OCI-LY3 (cell line): ENCODE results near the gene HEG1.

Source experiments
- H2AFZ ChIP-seq: fragments of 200-600, 300-600 bp; shearing (Covaris generic); 2 replicates; pipeline ENCODE4 v1.6.0; 2014; ENCODE audit warnings: antibody characterized with exemption, low read depth, low read length
- H3K27ac ChIP-seq: fragments of 200-600, 300-600 bp; sonication (generic); 2 replicates; pipeline ENCODE4 v1.5.1; 2014; ENCODE audit warnings: mild to moderate bottlenecking, low read length, moderate library complexity, mixed read lengths
- H3K27me3 ChIP-seq: fragments of 200-600, 300-600 bp; sonication (generic); 2 replicates; pipeline ENCODE4 v1.6.1; 2014; ENCODE audit warnings: low read depth, low read length, mixed read lengths
- H3K36me3 ChIP-seq: fragments of 200-600, 300-600 bp; sonication (generic); replicated peaks from 2 replicates; pipeline ENCODE3; 2014; ENCODE audit warnings: low read depth, low read length, mixed read lengths
- H3K4me1 ChIP-seq: fragments of 300-600, 200-600 bp; sonication (generic); 2 replicates; pipeline ENCODE4 v1.6.1; 2014; ENCODE audit warnings: low read length, mixed read lengths
- H3K4me2 ChIP-seq: fragments of 200-600, 300-600 bp; sonication (generic); 2 replicates; pipeline ENCODE4 v1.6.1; 2014; ENCODE audit warnings: low read length, mixed read lengths
- H3K4me3 ChIP-seq: fragments of 300-600, 200-600 bp; sonication (generic); 2 replicates; pipeline ENCODE4 v1.5.1; 2014; ENCODE audit warnings: antibody characterized with exemption, mild to moderate bottlenecking, low read length, moderate library complexity
- H3K79me2 ChIP-seq: fragments of 300-600, 200-600 bp; shearing (Covaris generic); 2 replicates; pipeline ENCODE4 v1.6.1; 2014; ENCODE audit warnings: mild to moderate bottlenecking, low read length, mixed read lengths
- H3K9ac ChIP-seq: fragments of 300-600, 200-600 bp; shearing (Covaris generic); 2 replicates; pipeline ENCODE4 v1.6.0; 2014; ENCODE audit warnings: mild to moderate bottlenecking, low read length, moderate library complexity
- H3K9me3 ChIP-seq: fragments of 200-600, 300-600 bp; shearing (Covaris generic); 2 replicates; pipeline ENCODE4 v1.6.1; 2014; ENCODE audit warnings: low read length, mixed read lengths; ENCODE audit not compliant: insufficient read depth
- H4K20me1 ChIP-seq: fragments of 200-600, 300-600 bp; sonication (generic); 2 replicates; pipeline ENCODE4 v1.6.1; 2016; ENCODE audit warnings: low read length, mixed read lengths; ENCODE audit not compliant: insufficient read depth
- EZH2phosphoT487 ChIP-seq: fragments of 200-600 bp; shearing (Covaris generic); IDR thresholded peaks from 2 replicates; pipeline ENCODE4 v1.6.1; 2018; ENCODE audit warnings: antibody characterized with exemption, mixed run types, low read depth
- TF ChIP-seq, protein P1 (sequence below): fragments of 200-600, 300-600 bp; sonication (generic); IDR thresholded peaks from 2 replicates; pipeline ENCODE4 v1.5.1; 2014; ENCODE audit warnings: antibody characterized with exemption, low read length, low read depth

HEG1 gene

GRCh38 chr3:125052624-125053303, 3.0 kb downstream of the HEG1 start:
- Histone ChIP-seq H3K4me2 (peak overlapping the region; percentile 70), H3K79me2 (no peaks in the 10 kb centered on the region), H3K4me1 (peaks cover 21% of the 10 kb centered on the region), H3K27me3 (peaks cover 75% of the 10 kb centered on the region), H3K4me3 (peak overlapping the region; percentile 54), H3K27ac (no peak overlapping the region), H2AFZ (no peak overlapping the region), H3K9me3 (no peaks in the 10 kb centered on the region), H3K9ac (no peak overlapping the region), H4K20me1 (no peaks in the 10 kb centered on the region), H3K36me3 (no peaks in the 10 kb centered on the region)
- TF ChIP-seq, protein P1, sequence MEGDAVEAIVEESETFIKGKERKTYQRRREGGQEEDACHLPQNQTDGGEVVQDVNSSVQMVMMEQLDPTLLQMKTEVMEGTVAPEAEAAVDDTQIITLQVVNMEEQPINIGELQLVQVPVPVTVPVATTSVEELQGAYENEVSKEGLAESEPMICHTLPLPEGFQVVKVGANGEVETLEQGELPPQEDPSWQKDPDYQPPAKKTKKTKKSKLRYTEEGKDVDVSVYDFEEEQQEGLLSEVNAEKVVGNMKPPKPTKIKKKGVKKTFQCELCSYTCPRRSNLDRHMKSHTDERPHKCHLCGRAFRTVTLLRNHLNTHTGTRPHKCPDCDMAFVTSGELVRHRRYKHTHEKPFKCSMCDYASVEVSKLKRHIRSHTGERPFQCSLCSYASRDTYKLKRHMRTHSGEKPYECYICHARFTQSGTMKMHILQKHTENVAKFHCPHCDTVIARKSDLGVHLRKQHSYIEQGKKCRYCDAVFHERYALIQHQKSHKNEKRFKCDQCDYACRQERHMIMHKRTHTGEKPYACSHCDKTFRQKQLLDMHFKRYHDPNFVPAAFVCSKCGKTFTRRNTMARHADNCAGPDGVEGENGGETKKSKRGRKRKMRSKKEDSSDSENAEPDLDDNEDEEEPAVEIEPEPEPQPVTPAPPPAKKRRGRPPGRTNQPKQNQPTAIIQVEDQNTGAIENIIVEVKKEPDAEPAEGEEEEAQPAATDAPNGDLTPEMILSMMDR: no peak
- TF ChIP-seq EZH2phosphoT487: no peak

GRCh38 chr3:125051715-125052581, 3.8 kb downstream of the HEG1 start:
- H3K4me1 ChIP-seq: peaks cover 21% of the 10 kb centered on the region
- no peak overlapping the region for H3K27ac ChIP-seq
- H2AFZ ChIP-seq: no peak overlapping the region
- no peaks in the 10 kb centered on the region for H4K20me1 ChIP-seq
- H3K36me3 ChIP-seq: no peaks in the 10 kb centered on the region
- H3K4me2 ChIP-seq: peak overlapping the region; percentile 70
- no peaks in the 10 kb centered on the region for H3K79me2 ChIP-seq
- no peaks in the 10 kb centered on the region for H3K9me3 ChIP-seq
- no peak overlapping the region for H3K9ac ChIP-seq
- H3K4me3 ChIP-seq: peak overlapping the region; percentile 54
- H3K27me3 ChIP-seq: peaks cover 79% of the 10 kb centered on the region
- no peak for TF ChIP-seq EZH2phosphoT487
- TF ChIP-seq, protein P1: no peak

DNA sequence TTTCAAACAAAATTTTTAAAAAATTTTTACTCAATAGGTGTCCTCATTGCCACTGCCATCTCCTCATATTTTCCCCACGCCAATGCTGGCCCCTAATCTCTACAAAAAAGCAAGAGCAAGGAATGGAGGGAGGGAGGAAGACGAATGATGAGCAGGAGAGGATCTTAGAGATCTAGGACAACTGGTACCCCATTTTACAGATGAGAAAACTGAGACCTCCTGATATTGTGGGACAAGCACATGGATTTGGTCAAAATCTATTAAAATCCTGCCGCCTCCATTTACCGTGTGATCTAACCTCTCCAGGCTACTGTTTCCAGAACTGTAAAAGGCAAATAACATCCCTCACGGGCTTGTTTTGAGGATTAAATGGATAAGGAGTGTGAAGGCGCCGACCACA, 4.6 kb downstream of the HEG1 start:
- Histone ChIP-seq H3K27me3 (peaks cover 78% of the 10 kb centered on the region), H3K9me3 (no peaks in the 10 kb centered on the region), H3K9ac (no peak overlapping the region), H3K36me3 (no peaks in the 10 kb centered on the region), H3K4me2 (no peak overlapping the region), H2AFZ (no peak overlapping the region), H3K79me2 (no peaks in the 10 kb centered on the region), H3K4me1 (peaks cover 18% of the 10 kb centered on the region), H4K20me1 (no peaks in the 10 kb centered on the region), H3K27ac (no peak overlapping the region), H3K4me3 (no peak overlapping the region)
- TF ChIP-seq, protein P1: no peak
- no peak for TF ChIP-seq EZH2phosphoT487

- Histone ChIP-seq H3K4me2 (no peak overlapping the region), H4K20me1 (no peaks in the 10 kb centered on the region), H3K27me3 (peaks cover 78% of the 10 kb centered on the region), H2AFZ (no peak overlapping the region), H3K4me3 (no peak overlapping the region), H3K9me3 (no peaks in the 10 kb centered on the region), H3K9ac (no peak overlapping the region), H3K4me1 (peaks cover 18% of the 10 kb centered on the region), H3K36me3 (no peaks in the 10 kb centered on the region), H3K27ac (no peak overlapping the region), H3K79me2 (no peaks in the 10 kb centered on the region)
- no peak for TF ChIP-seq EZH2phosphoT487
- TF ChIP-seq, protein P1: no peak
These were observed 5.2 kb downstream of the HEG1 start for GRCh38 chr3:125050488-125051090.
